Placental pericyte (primary cell): Measurements from ENCODE around the gene TACR1. TPM values are rescaled to one million over a fixed set of nuclear protein-coding genes. Genes with fewer than 3 reads are reported as not detected.

Source experiments
- small RNA-seq: library from RNA; depleted of rRNA; stranded (forward); fragments of <200 nt; gene quantifications from one replicate; pipeline ENCODE3, GENCODE V24; 2012; ENCODE audit warnings: low replicate concordance
- total RNA-seq: library from RNA; depleted of rRNA; stranded (reverse); fragments of >200 nt; gene quantifications from 2 replicates; pipeline ENCODE4 v1.2.3, GENCODE V29; 2012

TACR1 gene
- 0.29 TPM in 1 of 2 replicates, not detected in the other for total RNA-seq

DNA sequence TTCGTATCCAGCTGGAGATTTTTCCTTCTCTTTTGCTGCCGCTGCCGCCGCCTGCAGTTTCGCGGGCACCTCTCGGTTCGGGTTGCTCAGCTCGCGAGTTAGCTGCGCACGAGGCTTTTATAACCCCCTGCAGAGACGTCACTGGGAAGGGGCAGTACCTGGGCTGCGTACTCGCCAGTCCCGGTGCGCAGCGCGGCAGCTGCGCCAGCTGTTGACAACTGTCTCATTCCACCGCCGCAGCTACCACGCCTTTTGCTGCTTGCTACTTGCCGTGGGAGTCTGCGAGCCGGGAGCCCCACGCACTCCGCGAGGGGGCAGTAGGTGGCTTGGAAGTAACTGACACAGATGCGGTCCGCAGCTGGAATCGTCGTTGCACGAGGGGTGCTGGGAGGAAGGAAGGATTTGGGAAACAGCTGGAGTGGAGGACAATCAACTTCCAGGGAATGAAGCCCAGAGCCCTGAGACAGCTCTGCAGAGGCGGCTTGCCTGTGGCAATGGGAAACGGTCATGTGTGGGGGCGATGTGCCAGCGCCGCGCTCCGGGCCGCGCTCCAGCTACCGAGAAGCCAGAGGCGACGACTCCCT lies at the start of gene TACR1:
Gene TACR1 (minus strand): TSS at position 93 of the 584 bp plus-strand sequence. CDS start 586 bp downstream, outside the sequence.

Small RNAs within 50 kb of the gene (small RNA-seq; reads per million reads assigned to genes)
- 0.49 reads per million, percentile 18 among the genes with 10 or more reads in this experiment for gene MIR5000

Other genes starting within 250 kb of the TACR1 start
- gene POLE4, start 240.9 kb downstream of the TACR1 start, total RNA-seq: 14.2 and 24.7 TPM in 2 replicates